ENCODE measurements around the gene HAGH. TPM values are rescaled to one million over a fixed set of nuclear protein-coding genes. Genes with fewer than 3 reads are reported as not detected.

Gene HAGH
- polyA plus RNA-seq, 2 of the 4 experiments (the other 2 are of a cell fraction): 34.9 to 66.4 TPM

DNA sequence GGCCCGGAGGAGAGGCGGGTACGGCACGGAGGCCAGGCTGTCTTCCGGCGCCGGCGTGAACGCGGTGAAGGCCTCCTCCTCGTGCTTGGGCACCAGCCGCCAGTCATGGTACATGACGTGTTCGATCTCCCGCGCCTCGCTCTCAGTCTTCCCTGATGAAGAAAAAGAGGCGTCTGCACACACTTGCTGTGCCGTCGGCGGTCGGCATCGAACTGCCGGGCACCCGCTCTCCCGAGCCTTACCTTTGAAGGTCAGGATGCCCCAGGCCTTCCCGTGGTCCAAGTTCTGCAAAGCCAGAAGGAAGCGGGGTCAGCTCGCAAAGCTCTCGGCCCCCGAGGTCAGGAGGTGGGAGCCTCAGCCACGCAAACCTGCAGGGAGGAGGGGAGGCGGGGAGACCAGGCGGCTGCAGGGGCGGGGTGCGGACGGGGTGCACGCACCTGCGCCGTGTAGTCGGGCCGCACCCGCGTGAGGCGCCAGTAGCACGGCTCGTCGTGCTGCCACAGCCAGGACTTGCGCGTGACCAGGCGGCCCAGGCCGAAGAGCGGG, 54.2 kb downstream of the HAGH start, which contains the start of gene EME2:
EME2 (plus strand) TSS at position 449 of the 546 bp plus-strand sequence. CDS start 418 bp downstream, outside the sequence.
- peak within 1 kb of the TSS; percentile 98 for H3K4me2 ChIP-seq
- TF ChIP-seq TFCP2L1 (CRISPR knock-in tag; IDR thresholded peaks at IDR 0.05) (no peak), REST (IDR thresholded peaks at IDR 0.05) (no peak), E2F6 (IDR thresholded peaks at IDR 0.05; ENCODE audit: borderline replicate concordance, low read depth) (no peak; the same call in 1 of the 2 replicates)
- TF ChIP-seq, protein P1, sequence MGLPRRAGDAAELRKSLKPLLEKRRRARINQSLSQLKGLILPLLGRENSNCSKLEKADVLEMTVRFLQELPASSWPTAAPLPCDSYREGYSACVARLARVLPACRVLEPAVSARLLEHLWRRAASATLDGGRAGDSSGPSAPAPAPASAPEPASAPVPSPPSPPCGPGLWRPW (IDR thresholded peaks at IDR 0.05): no peak
- ATAC-seq: peak; percentile 1 to 13; a peak in 3 of 6 replicates
- CTCF ChIA-PET: interaction anchor here (0.7 to 3.5 kb wide), 11 partner anchors 9 to 134 kb away, joined by 3 to 15 read pairs (median 4); partner anchors contain the start of genes IGFALS, MAPK8IP3, NUBP2 and SPSB3
- WGBS (ENCODE audit: missing lambda C conversion rate): 3% methylated on average over 35 of the region's 53 CpGs
- peak in 1 of 2 experiments; percentile 64 for DNase-seq (ENCODE audit: low read depth in 1 of 2, low spot score in 1 of 2)
- no peak for FAIRE-seq
- H3K27ac ChIP-seq: peak within 1 kb of the TSS; percentile 95 to 98
- H3K4me3 ChIP-seq: peak within 1 kb of the TSS; percentile 85
- H3K4me1 ChIP-seq: peaks cover 21% of the 10 kb centered on the region
- POLR2A ChIA-PET: interaction anchor here (0.6 to 6.5 kb wide), 5 partner anchors 10 to 94 kb away, joined by 3 to 46 read pairs (median 3); partner anchors contain the start of genes JPT2, NUBP2 and SPSB3
- H3K9me3 ChIP-seq: no peaks in the 10 kb centered on the region

DNA sequence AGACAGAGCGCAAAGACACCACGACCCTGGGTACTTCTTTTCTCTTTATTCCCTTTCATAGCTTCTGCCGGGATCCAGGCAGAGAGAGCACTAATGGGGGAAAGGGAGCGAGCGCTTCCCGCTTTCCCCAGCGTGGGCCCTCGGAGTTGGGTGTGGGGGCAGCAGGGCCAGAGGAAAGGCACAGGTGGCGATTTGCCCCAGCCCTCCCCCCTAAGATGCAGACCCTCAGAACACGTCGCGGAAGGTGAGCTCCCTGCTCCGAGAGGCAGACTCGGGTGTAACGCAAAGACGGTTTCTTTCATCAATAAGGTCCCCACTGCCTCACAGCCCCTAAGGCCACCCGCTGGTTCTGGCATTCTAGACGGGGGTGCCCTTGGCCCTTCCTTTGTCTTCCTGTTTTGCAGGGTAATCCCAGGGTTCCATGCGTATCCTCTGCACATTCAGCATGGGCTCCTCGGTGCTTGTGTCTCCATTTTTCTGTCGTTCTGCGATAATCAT, 54.7 kb downstream of the HAGH start:
- DNase-seq (ENCODE audit: low read depth in 1 of 2, low spot score in 1 of 2) (no peak), FAIRE-seq (no peak), ATAC-seq (no peak)
- no peaks in the 10 kb centered on the region for H3K9me3 ChIP-seq
- H3K27ac ChIP-seq: peak overlapping the region; percentile 95 to 98
- TF ChIP-seq RNF2 (IDR thresholded peaks at IDR 0.05; ENCODE audit: borderline replicate concordance, low read depth): no peak
- TF ChIP-seq JUN (IDR thresholded peaks at IDR 0.05): 0 out of 5 replicates have a peak, but pooled peaks of 1 of the 2 experiments have one; percentile 10
- POLR2A ChIA-PET: interaction anchor here (1.0 to 6.5 kb wide), 4 partner anchors 10 to 66 kb away, joined by 3 to 46 read pairs (median 6); partner anchors contain the start of genes MAPK8IP3, NUBP2 and SPSB3
- peak overlapping the region; percentile 98 for H3K4me2 ChIP-seq
- CTCF ChIA-PET: interaction anchor here (0.6 to 3.5 kb wide), 10 partner anchors 8 to 71 kb away, joined by 3 to 15 read pairs (median 5); partner anchors contain the start of genes MAPK8IP3, NUBP2 and SPSB3
- 12% methylated on average over 20 of the region's 22 CpGs for WGBS (ENCODE audit: missing lambda C conversion rate)
- peaks cover 21% of the 10 kb centered on the region for H3K4me1 ChIP-seq
- peak overlapping the region; percentile 85 for H3K4me3 ChIP-seq

- FAIRE-seq: no peak
- DNase-seq (ENCODE audit: low read depth in 1 of 2, low spot score in 1 of 2): peak; percentile 76
- WGBS (ENCODE audit: missing lambda C conversion rate): no CpG with 5 or more reads among the region's 79 CpGs
- ChIA-PET POLR2A (interaction anchor here (1.0 to 6.5 kb wide), 5 partner anchors 11 to 79 kb away, joined by 3 to 46 read pairs (median 3); partner anchors contain the start of genes MAPK8IP3, NUBP2 and SPSB3), CTCF (interaction anchor here (0.6 to 3.5 kb wide), 11 partner anchors 9 to 71 kb away, joined by 3 to 15 read pairs (median 5); partner anchors contain the start of genes MAPK8IP3, NUBP2 and SPSB3)
- Histone ChIP-seq H3K9me3 (no peaks in the 10 kb centered on the region), H3K4me3 (peak within 1 kb of the TSS; percentile 85), H3K4me2 (peak within 1 kb of the TSS; percentile 98), H3K27ac (peak within 1 kb of the TSS; percentile 95 to 98), H3K4me1 (peaks cover 21% of the 10 kb centered on the region)
- peak; percentile 41 to 52 for ATAC-seq
- no peak for TF ChIP-seq ZNF302 (CRISPR knock-in tag; IDR thresholded peaks at IDR 0.05)
- no peak for TF ChIP-seq RAD21 (conservative IDR thresholded peaks at IDR 0.05 in 1 of 2, IDR thresholded peaks at IDR 0.05 in 1 of 2)
- no peak for TF ChIP-seq MAFK (IDR thresholded peaks at IDR 0.05; ENCODE audit: partially characterized antibody)
- no peak for TF ChIP-seq HOXB5 (CRISPR knock-in tag; IDR thresholded peaks at IDR 0.05)
- TF ChIP-seq FOXS1 (CRISPR knock-in tag; IDR thresholded peaks at IDR 0.05): no peak
- TF ChIP-seq, protein P2, sequence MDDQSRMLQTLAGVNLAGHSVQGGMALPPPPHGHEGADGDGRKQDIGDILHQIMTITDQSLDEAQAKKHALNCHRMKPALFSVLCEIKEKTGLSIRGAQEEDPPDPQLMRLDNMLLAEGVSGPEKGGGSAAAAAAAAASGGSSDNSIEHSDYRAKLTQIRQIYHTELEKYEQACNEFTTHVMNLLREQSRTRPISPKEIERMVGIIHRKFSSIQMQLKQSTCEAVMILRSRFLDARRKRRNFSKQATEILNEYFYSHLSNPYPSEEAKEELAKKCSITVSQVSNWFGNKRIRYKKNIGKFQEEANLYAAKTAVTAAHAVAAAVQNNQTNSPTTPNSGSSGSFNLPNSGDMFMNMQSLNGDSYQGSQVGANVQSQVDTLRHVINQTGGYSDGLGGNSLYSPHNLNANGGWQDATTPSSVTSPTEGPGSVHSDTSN (IDR thresholded peaks at IDR 0.05): peak; percentile 32; the same call in 1 of the 2 replicates
- no peak for TF ChIP-seq TFCP2L1 (CRISPR knock-in tag; IDR thresholded peaks at IDR 0.05)
- TF ChIP-seq EP300 (IDR thresholded peaks at IDR 0.05): no peak
- no peak for TF ChIP-seq SREBF2 (IDR thresholded peaks at IDR 0.05)
- peak; percentile 26; the same call in 1 of the 2 replicates for TF ChIP-seq POLR2A (IDR thresholded peaks at IDR 0.05; ENCODE audit: low read length)
- no peak for TF ChIP-seq HMGXB4 (CRISPR knock-in tag; IDR thresholded peaks at IDR 0.05; ENCODE audit: borderline replicate concordance)
- no peak for TF ChIP-seq MAZ (IDR thresholded peaks at IDR 0.05; ENCODE audit: borderline replicate concordance, low read depth, low read length)
- TF ChIP-seq MYC (IDR thresholded peaks at IDR 0.05; ENCODE audit: borderline replicate concordance, low read length): no peak
- no peak for TF ChIP-seq NPAS2 (CRISPR knock-in tag; IDR thresholded peaks at IDR 0.05; ENCODE audit: borderline replicate concordance)
Observed at GRCh38 chr16:1771188-1771863, 55.3 kb downstream of the HAGH start, which contains the start of gene NME3. Gene NME3, minus strand, starts transcription at chr16:1771543. Its CDS starts 9 bp downstream, at chr16:1771534.
